ENCODE data around the gene VASH1. TPM values are rescaled to one million over a fixed set of nuclear protein-coding genes. Genes with fewer than 3 reads are reported as not detected.

Gene VASH1
- polyA plus RNA-seq, 3 donors from 2014 or later = 1.6 to 2.9 TPM; not detected in 1

DNA sequence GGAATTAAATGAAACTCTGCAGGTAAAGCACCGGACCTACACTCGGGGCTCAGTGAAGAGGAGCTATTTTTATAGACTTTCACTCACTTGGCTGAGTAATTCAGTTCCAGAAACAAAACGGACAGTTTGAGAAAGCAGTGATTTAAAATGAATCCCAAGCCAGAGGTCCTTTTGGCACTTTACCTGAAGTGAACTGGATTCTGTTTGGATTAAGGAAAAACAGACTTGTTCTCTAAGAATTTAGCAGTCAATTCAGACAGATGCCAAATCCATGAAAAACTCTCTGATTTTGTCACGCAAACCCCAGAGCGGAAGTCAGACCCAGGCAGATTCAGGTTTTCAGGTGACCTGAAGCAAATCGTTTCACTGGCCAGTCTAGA lies 4.9 kb upstream of the VASH1 start:
- DNase-seq = no peak
- H3K4me1 Mint-ChIP-seq = peaks cover 0 to 7% of the 10 kb centered on the region in 2 donors
- H3K9me3 Mint-ChIP-seq = no peaks in the 10 kb centered on the region
- H3K27me3 Mint-ChIP-seq (ENCODE audit: low read depth in 3 of 3) = peaks cover 5 to 8% (median 7%) of the 10 kb centered on the region in 3 donors
- H3K27ac Mint-ChIP-seq = no peak overlapping the region
- H3K4me3 Mint-ChIP-seq = no peak overlapping the region
- H3K36me3 Mint-ChIP-seq = no peaks in the 10 kb centered on the region

- H3K4me3 Mint-ChIP-seq = peak overlapping the region in 3 of 5 donors; percentile 4 to 79 (median 27)
- no peak overlapping the region for H3K27ac Mint-ChIP-seq
- H3K27me3 Mint-ChIP-seq (ENCODE audit: low read depth in 3 of 3) = peaks cover 7 to 13% (median 9%) of the 10 kb centered on the region in 3 donors
- no peak for DNase-seq
- H3K4me1 Mint-ChIP-seq = peaks cover 5 to 16% of the 10 kb centered on the region in 2 donors
- H3K36me3 Mint-ChIP-seq = no peaks in the 10 kb centered on the region
- no peaks in the 10 kb centered on the region for H3K9me3 Mint-ChIP-seq
These were observed 1.7 kb upstream of the VASH1 start for GRCh38 chr14:76759589-76759988.

- H3K27me3 Mint-ChIP-seq (ENCODE audit: low read depth in 3 of 3) = peaks cover 7 to 16% (median 8%) of the 10 kb centered on the region in 3 donors
- peak overlapping the region; percentile 67 to 79 (median 72) for H3K4me3 Mint-ChIP-seq
- no peaks in the 10 kb centered on the region for H3K36me3 Mint-ChIP-seq
- H3K27ac Mint-ChIP-seq = peak overlapping the region in 3 of 6 donors; percentile 49 to 64 (median 63)
- no peaks in the 10 kb centered on the region for H3K9me3 Mint-ChIP-seq
- H3K4me1 Mint-ChIP-seq = peaks cover 5 to 16% of the 10 kb centered on the region in 2 donors
- DNase-seq = no peak
These were observed 735 bp upstream of the VASH1 start for GRCh38 chr14:76760331-76761135.

DNA sequence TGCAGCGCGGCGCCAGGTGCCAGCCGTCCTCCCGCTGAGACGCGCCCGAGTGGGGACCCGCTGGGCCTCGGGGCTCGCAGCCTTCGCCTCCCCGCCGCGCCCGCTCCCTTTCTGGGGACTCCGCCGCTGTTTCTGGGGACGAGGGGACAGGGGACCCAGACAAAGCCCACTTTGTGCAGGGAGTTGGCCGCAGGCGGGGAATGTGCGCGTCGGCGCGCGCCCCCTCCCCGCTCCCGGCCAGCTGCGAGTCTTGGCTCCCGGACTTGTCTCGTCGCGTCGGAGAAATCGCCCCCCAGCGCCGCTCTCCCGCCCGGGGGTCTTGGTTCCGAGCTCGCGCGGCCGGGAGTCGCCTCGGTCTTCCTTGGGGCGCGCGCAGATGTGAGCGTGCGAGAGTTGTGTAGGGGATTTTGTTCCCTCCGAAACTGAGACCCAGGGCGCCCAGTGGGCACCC lies 717 bp downstream of the VASH1 start:
- Mint-ChIP-seq H3K27me3 (ENCODE audit: low read depth in 3 of 3) (peaks cover 2 to 16% (median 8%) of the 10 kb centered on the region in 3 donors), H3K4me1 (peaks cover 5 to 16% of the 10 kb centered on the region in 2 donors), H3K36me3 (no peaks in the 10 kb centered on the region), H3K27ac (peak overlapping the region in 4 of 6 donors; percentile 40 to 81 (median 74)), H3K9me3 (no peaks in the 10 kb centered on the region), H3K4me3 (peak overlapping the region; percentile 83 to 89 (median 86))
- DNase-seq = no peak

- peak overlapping the region; percentile 83 to 89 (median 86) for H3K4me3 Mint-ChIP-seq
- no peaks in the 10 kb centered on the region for H3K36me3 Mint-ChIP-seq
- peaks cover 2 to 16% (median 8%) of the 10 kb centered on the region in 3 donors for H3K27me3 Mint-ChIP-seq (ENCODE audit: low read depth in 3 of 3)
- peaks cover 5 to 16% of the 10 kb centered on the region in 2 donors for H3K4me1 Mint-ChIP-seq
- peak overlapping the region in 5 of 6 donors; percentile 25 to 81 (median 74) for H3K27ac Mint-ChIP-seq
- no peaks in the 10 kb centered on the region for H3K9me3 Mint-ChIP-seq
- DNase-seq = no peak
These were observed 1.3 kb downstream of the VASH1 start for GRCh38 chr14:76762411-76763095.

DNA sequence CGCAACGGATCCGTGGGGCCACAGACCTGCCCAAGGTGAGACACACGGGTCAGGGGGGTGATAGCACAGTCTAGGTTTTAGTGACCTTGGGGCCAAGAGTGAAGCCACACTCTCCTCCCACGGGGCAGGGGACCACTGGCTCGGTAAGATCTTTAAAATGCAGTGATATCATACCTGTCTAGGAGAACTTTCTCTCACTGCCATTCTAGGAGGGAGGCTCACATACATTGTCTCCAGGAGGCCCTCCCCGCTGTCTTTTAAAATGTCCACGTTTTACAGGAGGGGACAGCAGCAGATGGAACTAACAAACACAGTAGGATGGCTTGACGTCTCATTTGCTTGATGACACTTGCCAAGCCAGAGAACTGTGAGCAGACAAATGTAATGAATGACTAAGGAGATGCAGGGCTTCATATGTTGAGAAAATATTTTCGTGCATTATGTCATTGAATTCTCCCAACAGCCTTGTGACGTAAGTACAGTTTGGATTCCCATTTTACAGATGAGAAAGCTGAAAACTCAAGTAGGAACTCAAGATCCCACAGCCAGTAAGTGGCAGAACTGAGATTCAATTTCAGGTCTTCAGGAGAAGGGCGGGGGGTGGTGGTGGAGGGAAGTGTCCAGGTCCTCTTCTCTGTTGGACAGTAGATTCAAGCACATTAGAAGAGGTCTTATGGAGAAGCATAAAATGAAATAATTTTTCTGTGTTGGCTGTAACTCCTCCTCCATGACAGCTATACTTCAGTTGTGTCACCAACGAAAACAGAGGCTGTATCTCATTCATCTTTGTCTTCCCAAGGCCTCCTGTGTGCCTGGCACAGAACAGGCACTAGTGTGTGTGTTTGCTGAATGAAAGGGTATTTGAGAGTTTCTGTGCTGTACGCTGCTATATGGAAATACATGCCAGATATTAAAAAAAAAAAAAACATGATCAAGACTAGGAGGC lies 2.1 kb downstream of the VASH1 start:
- no peak for DNase-seq
- no peaks in the 10 kb centered on the region for H3K9me3 Mint-ChIP-seq
- peaks cover 13 to 22% of the 10 kb centered on the region in 2 donors for H3K4me1 Mint-ChIP-seq
- H3K36me3 Mint-ChIP-seq = no peaks in the 10 kb centered on the region
- peak overlapping the region; percentile 34 to 83 (median 60) for H3K4me3 Mint-ChIP-seq
- peak overlapping the region in 3 of 6 donors; percentile 30 to 68 (median 66) for H3K27ac Mint-ChIP-seq
- peaks cover 2 to 16% (median 8%) of the 10 kb centered on the region in 3 donors for H3K27me3 Mint-ChIP-seq (ENCODE audit: low read depth in 3 of 3)

GRCh38 chr14:76765461-76765931 lies 4.2 kb downstream of the VASH1 start:
- peaks cover 23 to 29% of the 10 kb centered on the region in 2 donors for H3K4me1 Mint-ChIP-seq

GRCh38 chr14:76767681-76768656 lies 6.7 kb downstream of the VASH1 start:
- DNase-seq = peak; percentile 45 to 82 (median 78)
- peak overlapping the region in 4 of 6 donors; percentile 83 to 93 (median 86) for H3K27ac Mint-ChIP-seq
- no peaks in the 10 kb centered on the region for H3K9me3 Mint-ChIP-seq
- H3K4me3 Mint-ChIP-seq = peak overlapping the region in 4 of 5 donors; percentile 27 to 60 (median 45)
- H3K4me1 Mint-ChIP-seq = peaks cover 17 to 19% of the 10 kb centered on the region in 2 donors
- peaks cover 0 to 10% (median 0%) of the 10 kb centered on the region in 3 donors for H3K27me3 Mint-ChIP-seq (ENCODE audit: low read depth in 3 of 3)
- H3K36me3 Mint-ChIP-seq = no peaks in the 10 kb centered on the region

More at GRCh38 chr14:76765461-76765931, 4.2 kb downstream of the VASH1 start:
- H3K9me3 Mint-ChIP-seq = no peaks in the 10 kb centered on the region
- peak overlapping the region in 4 of 6 donors; percentile 21 to 86 (median 68) for H3K27ac Mint-ChIP-seq
- H3K4me3 Mint-ChIP-seq = peak overlapping the region in 1 of 5 donors; percentile 3
- no peak for DNase-seq
- peaks cover 2 to 14% (median 4%) of the 10 kb centered on the region in 3 donors for H3K27me3 Mint-ChIP-seq (ENCODE audit: low read depth in 3 of 3)
- H3K36me3 Mint-ChIP-seq = no peaks in the 10 kb centered on the region

- peak overlapping the region in 4 of 6 donors; percentile 83 to 93 (median 86) for H3K27ac Mint-ChIP-seq
- no peak for DNase-seq
- H3K36me3 Mint-ChIP-seq = no peaks in the 10 kb centered on the region
- no peaks in the 10 kb centered on the region for H3K9me3 Mint-ChIP-seq
- peaks cover 21 to 28% of the 10 kb centered on the region in 2 donors for H3K4me1 Mint-ChIP-seq
- peak overlapping the region in 3 of 5 donors; percentile 40 to 60 (median 50) for H3K4me3 Mint-ChIP-seq
- peaks cover 0 to 7% (median 0%) of the 10 kb centered on the region in 3 donors for H3K27me3 Mint-ChIP-seq (ENCODE audit: low read depth in 3 of 3)
These were observed 7.6 kb downstream of the VASH1 start for GRCh38 chr14:76768671-76769500.

GRCh38 chr14:76769636-76770292 lies 8.5 kb downstream of the VASH1 start:
- Mint-ChIP-seq H3K27me3 (ENCODE audit: low read depth in 3 of 3) (peaks cover 0 to 7% (median 1%) of the 10 kb centered on the region in 3 donors), H3K9me3 (no peaks in the 10 kb centered on the region), H3K36me3 (peaks cover 0 to under 1% (median 0%) of the 10 kb centered on the region in 3 donors), H3K27ac (peak overlapping the region in 3 of 6 donors; percentile 23 to 86 (median 85)), H3K4me1 (peaks cover 23 to 30% of the 10 kb centered on the region in 2 donors), H3K4me3 (no peak overlapping the region)
- DNase-seq = no peak

All from immature natural killer cell (primary cell).